Ovary (tissue), 3 donors: ENCODE results near the gene SIL1.

Source experiments
- CTCF ChIP-seq, 3 donors: fragments of 450-650 bp in 2 of 3; fragments of 200-600 bp in 1 of 3; IDR thresholded peaks; one replicate each; pipeline versions ENCODE4 v1.5.1 to v1.8.0; 2016 to 2022; ENCODE audit warnings: antibody characterized with exemption in 3 of 3, mild to moderate bottlenecking in 1 of 3
- EP300 ChIP-seq: sonication (generic); formaldehyde crosslinking; IDR thresholded peaks from one replicate; pipeline ENCODE4 v1.6.1; 2017; ENCODE audit warnings: antibody characterized with exemption
- POLR2A ChIP-seq: fragments of 450-650 bp; IDR thresholded peaks from one replicate; pipeline ENCODE4 v1.6.1; 2017; ENCODE audit warnings: antibody characterized with exemption, mild to moderate bottlenecking, moderate library complexity
- donor health status: DM: no; HTN: no; CAD: no.

- TF ChIP-seq CTCF (IDR thresholded peaks at IDR 0.05): no peak
- TF ChIP-seq EP300: no peak
- TF ChIP-seq POLR2A: no peak
Observed at GRCh38 chr5:139049780-139050179, 148.4 kb downstream of the SIL1 start.
